IPS-NIHi11 (cell line): ENCODE results near the gene TRPC4AP.

Source experiments
- DNase-seq: peaks from one replicate; pipeline ENCODE4 v3.0.0; 2012; ENCODE audit warnings: mixed read lengths, low spot score

TRPC4AP gene

DNA sequence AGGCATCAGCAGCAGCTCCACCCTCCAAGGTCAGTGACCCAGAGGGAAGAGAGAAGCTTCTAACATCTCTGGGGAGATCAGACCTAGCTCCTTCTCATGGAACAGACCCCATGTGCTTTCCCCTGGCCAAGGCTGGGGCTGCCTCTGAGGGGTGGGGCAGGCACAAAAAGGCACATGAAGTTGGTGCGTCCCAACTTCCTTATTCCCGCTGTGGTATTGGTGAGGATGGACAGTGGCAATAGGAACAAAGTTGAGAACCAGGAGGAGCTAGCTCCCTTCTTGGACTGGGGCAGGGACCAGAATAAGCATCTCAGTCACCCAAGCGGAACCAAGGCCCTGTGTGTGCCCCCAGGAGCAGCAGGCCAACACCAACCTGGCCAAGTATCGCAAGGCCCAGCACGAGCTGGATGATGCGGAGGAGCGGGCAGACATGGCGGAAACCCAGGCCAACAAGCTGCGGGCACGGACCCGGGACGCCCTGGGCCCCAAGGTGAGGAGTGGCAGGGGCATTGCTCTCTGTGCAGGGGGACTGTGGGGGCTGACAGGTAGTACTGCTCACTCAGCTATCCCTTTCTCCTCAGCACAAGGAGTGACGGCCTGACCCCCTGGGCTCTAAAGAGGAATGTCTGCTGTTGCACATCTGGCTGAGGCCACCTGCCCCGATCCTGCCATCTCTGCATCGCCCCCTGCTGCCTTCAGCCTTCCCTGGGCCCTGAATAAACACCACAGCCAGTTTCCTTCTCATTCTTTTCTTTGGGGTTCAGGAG, 90.8 kb downstream of the TRPC4AP start:
- peak; percentile 65 for DNase-seq

DNA sequence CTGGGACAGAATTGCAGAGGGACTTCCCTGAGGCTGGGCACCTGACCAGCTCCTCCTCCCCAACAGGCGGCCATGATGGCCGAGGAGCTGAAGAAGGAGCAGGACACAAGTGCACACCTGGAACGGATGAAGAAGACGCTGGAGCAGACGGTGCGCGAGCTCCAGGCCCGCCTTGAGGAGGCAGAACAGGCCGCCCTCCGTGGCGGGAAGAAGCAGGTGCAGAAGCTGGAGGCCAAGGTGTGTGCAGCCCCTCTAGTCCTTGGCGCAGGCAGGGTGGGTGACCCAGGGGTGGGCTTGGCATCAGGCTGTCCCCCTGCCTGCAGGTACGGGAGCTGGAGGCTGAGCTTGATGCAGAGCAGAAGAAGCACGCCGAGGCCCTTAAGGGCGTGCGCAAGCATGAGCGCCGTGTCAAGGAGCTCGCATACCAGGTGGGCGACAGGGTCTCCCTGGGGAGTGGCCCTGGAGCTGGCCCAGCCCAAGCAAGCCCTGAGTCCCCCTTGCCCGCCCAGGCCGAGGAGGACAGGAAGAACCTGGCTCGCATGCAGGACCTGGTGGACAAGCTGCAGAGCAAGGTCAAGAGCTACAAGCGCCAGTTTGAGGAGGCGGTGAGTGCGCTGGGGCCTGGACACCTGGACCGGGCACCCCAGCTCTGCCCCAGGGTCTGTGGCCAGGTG, 91.5 kb downstream of the TRPC4AP start:
- no peak for DNase-seq

DNA sequence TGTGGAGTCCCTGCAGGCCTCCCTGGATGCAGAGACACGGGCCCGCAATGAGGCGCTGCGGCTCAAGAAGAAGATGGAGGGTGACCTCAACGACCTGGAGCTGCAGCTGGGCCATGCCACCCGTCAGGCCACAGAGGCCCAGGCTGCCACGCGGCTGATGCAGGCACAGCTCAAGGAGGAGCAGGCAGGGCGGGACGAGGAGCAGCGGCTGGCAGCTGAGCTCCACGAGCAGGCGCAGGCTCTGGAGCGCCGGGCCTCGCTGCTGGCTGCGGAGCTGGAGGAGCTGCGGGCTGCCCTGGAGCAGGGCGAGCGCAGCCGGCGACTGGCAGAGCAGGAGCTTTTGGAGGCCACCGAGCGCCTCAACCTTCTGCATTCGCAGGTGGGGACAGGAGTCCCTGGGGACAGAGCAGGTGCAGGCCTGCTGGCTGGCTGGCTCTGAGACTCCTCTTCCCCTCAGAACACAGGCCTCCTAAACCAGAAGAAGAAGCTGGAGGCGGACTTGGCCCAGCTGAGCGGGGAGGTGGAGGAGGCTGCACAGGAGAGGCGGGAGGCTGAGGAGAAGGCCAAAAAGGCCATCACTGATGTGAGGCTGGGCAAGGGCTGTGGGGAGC, 92.2 kb downstream of the TRPC4AP start:
- no peak for DNase-seq

DNA sequence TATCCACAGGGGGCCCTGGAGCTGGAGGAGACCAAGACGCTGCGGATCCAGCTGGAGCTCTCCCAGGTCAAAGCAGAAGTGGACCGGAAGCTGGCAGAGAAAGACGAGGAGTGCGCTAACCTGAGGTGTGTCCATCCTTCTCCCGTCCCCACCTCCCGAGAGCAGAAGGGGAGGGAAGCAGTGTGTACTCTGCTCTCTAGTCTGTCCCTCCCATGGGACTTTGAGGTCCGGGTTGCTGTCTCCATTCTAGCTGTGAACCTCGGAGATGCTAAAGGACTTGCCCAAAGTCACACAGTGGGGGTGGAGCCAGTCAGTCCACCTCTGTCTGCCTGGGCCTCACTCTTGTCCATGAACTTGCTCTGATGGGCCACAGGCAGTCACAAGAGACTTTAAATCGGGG, 92.8 kb downstream of the TRPC4AP start:
- no peak for DNase-seq

DNA sequence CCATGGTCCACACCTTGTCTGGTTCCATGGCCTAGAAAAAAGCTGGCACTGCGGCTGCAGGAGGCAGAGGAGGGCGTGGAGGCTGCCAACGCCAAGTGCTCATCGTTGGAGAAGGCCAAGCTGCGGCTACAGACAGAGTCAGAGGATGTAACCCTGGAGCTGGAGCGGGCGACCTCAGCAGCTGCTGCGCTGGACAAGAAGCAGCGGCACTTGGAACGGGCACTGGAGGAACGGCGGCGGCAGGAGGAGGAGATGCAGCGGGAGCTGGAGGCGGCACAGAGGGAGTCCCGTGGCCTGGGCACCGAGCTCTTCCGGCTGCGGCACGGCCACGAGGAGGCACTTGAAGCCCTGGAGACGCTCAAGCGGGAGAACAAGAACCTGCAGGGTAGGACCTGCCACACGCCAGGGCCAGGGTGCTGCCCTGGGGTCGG, 93.6 kb downstream of the TRPC4AP start:
- DNase-seq: no peak

DNA sequence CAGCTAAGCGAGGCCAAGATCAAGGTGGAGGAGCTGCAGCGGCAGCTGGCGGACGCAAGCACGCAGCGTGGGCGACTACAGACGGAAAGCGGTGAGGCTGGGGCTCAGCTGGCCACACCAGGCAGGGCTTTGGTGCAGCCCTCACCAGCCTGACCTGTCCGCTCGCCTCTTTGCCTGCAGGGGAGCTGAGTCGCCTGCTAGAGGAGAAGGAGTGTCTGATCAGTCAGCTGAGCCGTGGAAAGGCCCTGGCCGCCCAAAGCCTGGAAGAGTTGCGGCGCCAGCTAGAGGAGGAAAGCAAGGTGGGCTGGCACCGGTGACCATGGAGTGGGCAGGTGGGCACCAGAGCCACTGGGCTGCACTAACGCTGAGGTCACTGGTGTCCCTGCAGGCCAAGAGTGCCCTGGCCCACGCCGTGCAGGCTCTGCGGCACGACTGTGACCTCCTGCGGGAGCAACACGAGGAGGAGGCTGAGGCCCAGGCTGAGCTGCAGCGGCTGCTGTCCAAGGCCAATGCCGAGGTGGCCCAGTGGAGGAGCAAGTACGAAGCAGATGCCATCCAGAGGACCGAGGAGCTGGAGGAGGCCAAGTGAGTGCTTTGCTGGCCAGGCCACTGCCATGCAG, 94.2 kb downstream of the TRPC4AP start:
- DNase-seq: no peak

DNA sequence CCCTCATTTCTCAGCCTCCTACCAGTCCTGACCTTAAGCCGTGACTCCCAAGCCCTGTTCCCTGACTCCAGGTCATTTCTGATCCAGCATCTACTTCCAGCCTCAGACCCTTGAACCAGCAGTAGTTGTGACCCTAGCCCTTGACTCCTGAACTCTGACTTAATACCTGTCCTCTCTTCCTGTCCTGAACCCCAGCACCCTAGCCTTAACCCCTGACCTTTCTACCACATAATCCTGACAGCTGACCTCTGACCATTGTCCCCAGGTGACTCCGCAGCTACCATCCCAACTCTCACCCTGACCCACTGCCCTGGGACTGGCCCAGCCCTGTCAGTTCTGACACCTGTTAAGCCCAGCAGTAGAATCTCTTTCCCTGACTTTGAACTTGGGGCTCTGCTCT, 94.8 kb downstream of the TRPC4AP start:
- no peak for DNase-seq

DNA sequence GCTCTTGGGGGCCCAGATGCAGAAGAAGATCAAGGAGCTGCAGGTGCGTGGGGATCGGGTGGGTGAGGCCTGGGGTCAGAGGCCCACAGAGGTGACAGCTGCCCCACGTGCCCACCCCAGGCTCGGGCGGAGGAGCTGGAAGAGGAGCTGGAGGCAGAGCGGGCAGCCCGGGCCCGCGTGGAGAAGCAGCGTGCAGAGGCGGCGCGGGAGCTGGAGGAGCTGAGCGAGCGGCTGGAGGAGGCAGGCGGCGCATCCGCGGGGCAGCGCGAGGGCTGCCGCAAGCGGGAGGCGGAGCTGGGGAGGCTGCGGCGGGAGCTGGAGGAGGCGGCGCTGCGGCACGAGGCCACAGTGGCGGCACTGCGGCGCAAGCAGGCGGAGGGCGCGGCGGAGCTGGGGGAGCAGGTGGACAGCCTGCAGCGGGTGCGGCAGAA, 95.5 kb downstream of the TRPC4AP start:
- DNase-seq: no peak

DNA sequence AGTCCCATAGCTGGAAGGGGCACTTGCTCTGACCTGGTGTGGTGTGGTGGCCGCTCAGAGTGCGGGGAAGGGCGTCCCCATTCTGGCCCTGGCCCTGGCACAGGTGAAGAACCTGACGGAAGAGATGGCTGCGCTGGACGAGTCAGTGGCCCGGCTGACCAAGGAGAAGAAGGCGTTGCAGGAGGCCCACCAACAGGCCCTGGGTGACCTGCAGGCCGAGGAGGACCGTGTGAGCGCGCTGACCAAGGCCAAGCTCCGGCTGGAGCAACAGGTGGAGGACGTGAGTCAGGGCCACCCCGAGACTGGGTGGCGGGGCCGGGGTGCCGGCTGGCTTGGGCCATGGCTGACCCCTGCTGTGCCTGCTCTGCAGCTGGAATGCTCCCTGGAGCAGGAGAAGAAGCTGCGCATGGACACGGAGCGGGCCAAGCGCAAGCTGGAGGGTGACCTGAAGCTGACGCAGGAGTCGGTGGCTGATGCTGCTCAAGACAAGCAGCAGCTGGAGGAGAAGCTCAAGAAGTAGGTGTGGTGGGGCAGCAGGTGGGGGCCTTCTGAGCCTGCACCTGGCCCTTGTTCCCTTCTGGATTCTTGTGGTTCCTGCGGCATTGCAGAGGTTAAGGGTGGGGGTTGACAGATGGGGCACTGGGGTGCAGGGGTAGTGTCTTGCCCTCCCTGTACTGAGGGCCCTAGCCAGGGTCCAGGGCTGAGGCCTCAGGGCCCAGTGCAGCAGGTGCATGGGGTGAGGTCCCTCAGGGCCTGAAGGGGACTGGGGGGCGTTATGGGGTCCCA, 96.2 kb downstream of the TRPC4AP start:
- DNase-seq: no peak

DNA sequence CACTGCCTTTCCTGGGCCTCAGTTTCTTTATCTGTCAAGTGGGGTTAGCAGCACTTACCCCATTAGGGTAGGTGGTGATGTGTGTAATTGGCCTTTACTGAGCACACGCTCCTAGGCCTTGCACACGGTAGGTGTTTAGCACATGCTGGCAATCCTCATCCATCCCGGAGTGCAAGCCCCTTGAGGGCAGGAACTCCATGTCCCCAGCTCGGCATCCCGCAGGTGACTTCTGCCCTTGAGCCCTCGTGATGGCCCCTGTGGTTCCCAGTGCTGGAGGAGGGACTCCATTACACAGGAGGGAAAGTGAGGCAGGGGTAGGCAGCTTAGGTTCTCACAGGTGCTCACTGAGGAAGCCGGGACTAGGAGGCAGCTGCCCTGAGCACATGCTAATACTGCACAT, 96.9 kb downstream of the TRPC4AP start:
- no peak for DNase-seq

DNA sequence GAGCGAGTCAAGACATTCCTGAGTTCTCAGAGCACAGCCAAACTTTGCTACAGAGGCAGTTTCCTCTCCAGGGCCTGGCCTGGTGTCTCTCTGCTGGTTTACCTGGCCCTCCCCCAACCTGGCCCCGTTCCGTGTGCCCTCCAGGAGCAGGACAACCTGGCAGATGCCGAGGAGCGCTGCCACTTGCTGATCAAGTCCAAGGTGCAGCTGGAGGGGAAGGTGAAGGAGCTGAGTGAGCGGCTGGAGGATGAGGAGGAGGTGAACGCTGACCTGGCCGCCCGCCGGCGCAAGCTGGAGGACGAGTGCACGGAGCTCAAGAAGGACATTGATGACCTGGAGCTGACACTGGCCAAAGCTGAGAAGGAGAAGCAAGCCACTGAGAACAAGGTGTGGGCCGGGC, 97.4 kb downstream of the TRPC4AP start:
- no peak for DNase-seq

DNA sequence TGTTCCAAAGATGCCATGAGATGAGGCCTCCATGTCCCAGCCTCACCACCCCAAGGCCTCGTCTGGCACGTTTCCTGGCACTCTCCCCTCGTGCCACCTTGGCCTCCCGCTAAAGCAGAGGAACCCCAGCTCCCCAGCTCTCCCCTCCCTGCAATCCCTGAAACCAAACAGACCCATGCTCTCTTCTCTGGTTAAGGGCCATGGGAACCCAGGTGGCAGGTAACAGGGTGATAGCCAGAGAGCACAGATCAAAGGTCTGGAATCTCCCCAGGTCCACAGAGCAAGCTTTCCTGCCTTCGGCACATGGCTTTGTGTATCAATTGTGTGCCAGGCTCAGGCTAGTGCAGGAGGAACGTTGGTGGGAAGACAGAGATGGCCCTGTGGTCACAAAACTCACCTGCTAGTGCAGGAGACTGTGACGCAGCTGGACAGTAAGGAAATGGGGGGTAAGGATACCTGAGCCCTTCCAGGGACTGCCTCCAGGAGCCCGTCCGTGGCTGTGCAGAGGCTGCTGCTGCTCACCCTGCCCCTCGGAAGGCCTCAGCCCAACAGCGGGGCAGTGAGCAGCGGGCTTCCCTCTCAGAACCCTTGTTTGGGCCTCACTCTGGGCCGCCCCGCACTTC, 98.0 kb downstream of the TRPC4AP start:
- no peak for DNase-seq

DNA sequence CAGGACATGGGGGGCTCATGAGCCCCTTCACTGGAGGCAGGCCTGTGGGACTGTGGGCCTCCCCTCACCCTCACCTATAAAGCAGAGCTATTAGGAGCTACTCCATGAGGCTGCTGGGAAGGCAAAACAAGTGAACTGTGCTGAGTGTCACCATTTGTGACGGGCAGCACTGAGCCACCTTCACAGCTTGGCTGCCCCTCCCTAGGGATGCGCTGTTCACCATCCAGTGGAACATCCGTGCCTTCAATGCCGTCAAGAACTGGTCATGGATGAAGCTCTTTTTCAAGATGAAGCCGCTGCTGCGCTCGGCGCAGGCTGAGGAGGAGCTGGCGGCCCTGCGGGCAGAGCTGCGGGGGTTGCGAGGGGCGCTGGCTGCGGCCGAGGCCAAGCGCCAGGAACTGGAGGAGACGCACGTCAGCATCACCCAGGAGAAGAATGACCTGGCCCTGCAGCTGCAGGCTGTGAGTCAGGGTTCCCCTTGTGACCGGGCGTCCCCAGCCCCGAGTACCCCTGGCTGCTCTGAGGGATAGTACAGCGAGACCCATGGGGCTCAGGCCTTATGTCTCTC, 98.6 kb downstream of the TRPC4AP start:
- DNase-seq: no peak

DNA sequence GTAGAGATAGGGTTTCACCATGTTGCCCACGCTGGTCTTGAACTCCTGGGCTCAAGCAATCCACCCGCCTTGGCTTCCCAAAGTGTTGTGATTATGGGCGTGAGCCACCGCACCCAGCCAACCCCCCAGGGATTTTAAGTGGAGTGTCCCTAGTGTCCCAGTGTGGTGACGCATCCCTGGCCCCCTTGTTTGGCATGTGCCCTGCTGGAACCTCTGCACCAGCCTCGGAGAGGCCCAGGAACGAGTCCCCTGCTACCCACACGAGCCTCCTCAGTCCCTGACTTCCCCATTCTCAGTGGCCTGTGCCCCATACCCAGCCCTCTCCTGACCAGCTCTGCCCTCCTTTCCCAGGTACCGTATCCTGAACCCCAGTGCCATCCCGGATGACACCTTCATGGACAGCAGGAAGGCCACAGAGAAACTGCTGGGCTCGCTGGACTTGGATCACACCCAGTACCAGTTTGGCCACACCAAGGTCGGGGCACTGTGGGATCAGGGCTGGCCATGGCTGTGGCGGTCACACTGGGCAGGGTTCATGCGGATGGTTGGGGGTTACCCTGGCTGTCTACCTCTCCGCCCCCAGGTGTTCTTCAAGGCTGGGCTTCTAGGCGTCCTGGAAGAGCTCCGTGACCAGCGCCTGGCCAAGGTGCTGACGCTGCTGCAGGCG, 99.7 kb downstream of the TRPC4AP start:
- DNase-seq: no peak

DNA sequence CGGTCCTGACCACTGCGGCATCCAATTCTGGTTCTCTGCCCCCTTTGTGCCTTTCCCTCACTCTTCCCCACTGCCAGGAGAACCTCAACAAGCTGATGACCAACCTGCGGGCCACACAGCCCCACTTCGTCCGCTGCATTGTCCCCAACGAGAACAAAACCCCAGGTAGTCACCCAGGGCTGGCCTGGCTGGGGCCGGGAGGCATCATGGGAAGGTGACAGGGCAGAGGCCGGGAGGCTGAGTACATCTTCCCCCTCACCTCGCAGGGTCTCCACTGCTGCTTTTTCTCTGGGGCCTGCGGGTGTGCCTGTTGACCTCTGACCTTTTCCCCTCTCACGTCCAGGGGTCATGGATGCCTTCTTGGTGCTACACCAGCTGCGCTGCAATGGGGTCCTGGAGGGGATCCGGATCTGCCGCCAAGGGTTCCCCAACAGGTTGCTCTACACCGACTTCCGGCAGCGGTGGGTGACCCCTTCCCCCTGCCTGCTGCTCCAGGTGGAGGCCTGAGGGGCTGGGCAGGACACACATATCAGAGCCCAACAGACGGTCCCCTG, 101.9 kb downstream of the TRPC4AP start:
- no peak for DNase-seq

DNA sequence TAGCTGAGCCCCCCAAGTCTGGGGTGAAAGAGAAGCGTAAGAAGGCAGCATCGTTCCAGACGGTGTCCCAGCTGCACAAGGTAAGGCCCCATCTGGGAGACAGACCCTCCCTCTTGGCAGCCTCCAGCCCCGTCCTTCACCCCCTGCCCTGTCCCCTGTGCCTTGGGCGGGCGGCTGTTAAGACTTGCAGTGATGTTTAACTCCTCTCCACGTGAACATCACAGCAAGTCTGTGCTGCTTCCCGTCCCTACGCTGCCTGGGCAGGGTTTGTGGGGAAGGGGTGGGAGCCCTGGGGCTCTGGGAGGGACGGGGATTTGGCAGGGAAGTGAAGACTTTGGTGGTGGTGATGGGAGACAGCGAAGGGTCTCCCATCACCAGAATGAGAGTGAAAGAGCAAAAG, 102.4 kb downstream of the TRPC4AP start:
- DNase-seq: no peak

DNA sequence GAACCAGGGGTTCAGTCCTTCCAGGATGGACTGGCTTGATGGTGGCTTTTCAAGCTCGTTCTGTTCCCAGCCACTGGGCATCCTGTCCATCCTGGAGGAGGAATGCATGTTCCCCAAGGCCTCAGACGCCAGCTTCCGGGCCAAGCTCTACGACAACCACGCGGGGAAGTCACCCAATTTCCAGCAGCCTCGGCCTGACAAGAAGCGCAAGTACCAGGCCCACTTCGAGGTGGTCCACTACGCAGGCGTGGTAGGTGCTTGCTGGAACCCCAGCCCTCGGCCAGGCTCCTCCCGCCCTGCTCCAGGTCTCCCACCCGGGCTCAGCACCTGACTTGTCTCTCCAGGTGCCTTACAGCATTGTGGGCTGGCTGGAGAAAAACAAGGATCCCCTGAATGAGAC, 102.9 kb downstream of the TRPC4AP start:
- DNase-seq: no peak

DNA sequence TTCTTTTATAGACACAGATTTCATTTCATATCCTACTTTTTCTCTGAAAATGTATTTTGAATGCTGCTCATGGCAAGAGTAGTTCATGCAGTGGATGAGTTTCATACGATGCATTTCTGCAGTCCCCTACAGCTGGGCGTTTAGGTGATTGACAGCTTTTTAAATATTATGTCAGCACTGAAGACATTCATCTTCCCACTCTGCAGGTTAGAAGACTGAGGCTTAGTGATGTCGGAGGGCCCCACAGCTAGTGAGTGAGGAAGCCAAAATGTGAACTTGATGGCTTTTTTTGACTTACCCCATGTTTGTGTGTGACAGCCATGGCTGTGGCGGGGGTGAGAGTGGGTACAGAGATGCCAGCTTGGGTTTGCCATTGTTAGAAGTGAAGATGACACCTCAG, 103.5 kb downstream of the TRPC4AP start:
- no peak for DNase-seq

DNA sequence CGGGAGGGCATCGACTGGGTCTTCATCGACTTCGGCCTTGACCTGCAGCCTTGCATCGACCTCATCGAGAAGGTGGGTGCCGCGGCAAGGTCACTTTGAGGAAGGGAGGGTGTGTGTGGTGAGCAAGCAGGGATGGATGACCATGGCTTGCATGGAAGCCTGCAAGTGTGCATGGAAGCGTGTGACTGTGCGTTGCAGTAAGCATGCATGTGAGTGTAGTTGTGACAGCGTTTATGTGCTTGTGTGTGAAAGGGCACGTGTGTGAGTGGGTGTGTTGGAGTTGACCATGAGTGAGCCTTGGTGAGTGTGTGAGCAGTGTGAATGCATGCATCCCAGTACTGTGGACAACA, 104.4 kb downstream of the TRPC4AP start:
- no peak for DNase-seq
